Measurements from ENCODE around the gene TAOK1. TPM values are rescaled to one million over a fixed set of nuclear protein-coding genes. Genes with fewer than 3 reads are reported as not detected.

TAOK1 gene
- total and polyA plus RNA-seq, 10 of the 15 experiments (the other 5 are each of a cell fraction or from before 2014, with no cell fraction given): 2.0 to 27.1 (median 11.8) TPM

Small RNA genes lying within 50 kb of the gene (small RNA-seq; reads per million reads assigned to genes)
- not detected for gene RNU4-34P
- gene RNU6-1034P: not detected
- gene RNU6-711P: not detected

Other genes starting within 250 kb of the TAOK1 start
Only the 7 nearest of the 8 such genes appear.
- 42.8 and 43.5 TPM in 2 replicates for gene MYO18A, start 210.0 kb upstream of the TAOK1 start, total RNA-seq (2014; rRNA removed)
- gene MYO18A, start 210.0 kb upstream of the TAOK1 start, total RNA-seq (2014; rRNA removed; fragmentation: Illumina TruSeq; extraction: Trizol): 21.5 and 24.4 TPM in 2 replicates
- 60.9 and 66.0 TPM in 2 replicates for gene MYO18A, start 210.0 kb upstream of the TAOK1 start, total RNA-seq (2021)
- gene MYO18A, start 210.0 kb upstream of the TAOK1 start, polyA plus RNA-seq (2011; rRNA removed): 4.6 and 9.8 TPM in 2 replicates
- gene MYO18A, start 210.0 kb upstream of the TAOK1 start, polyA plus RNA-seq (2014; fragmentation: Illumina TruSeq; extraction: Trizol): 23.0 and 31.3 TPM in 2 replicates
- gene MYO18A, start 210.0 kb upstream of the TAOK1 start, polyA plus RNA-seq (2014; fragmentation: Nextera tagmentation; extraction: Ambion mirVana): 1 to 10 TPM; 2.9 to 3.9 TPM
- 31.2 and 42.9 TPM in 2 replicates for gene MYO18A, start 210.0 kb upstream of the TAOK1 start, polyA plus RNA-seq (2014; rRNA removed)
- gene MYO18A, start 210.0 kb upstream of the TAOK1 start, polyA plus RNA-seq (2016; fragmentation: Nextera tagmentation; extraction: Ambion mirVana): 10 to 100 TPM; 23.2 to 24.6 TPM
- gene CRYBA1, start 143.5 kb upstream of the TAOK1 start, total RNA-seq (2014; rRNA removed): not detected in 2 replicates
- not detected in 2 replicates for gene CRYBA1, start 143.5 kb upstream of the TAOK1 start, total RNA-seq (2014; rRNA removed; fragmentation: Illumina TruSeq; extraction: Trizol)
- gene CRYBA1, start 143.5 kb upstream of the TAOK1 start, total RNA-seq (2021): not detected in 2 replicates
- not detected in 2 replicates for gene CRYBA1, start 143.5 kb upstream of the TAOK1 start, polyA plus RNA-seq (2011; rRNA removed)
- not detected in 2 replicates for gene CRYBA1, start 143.5 kb upstream of the TAOK1 start, polyA plus RNA-seq (2014; fragmentation: Illumina TruSeq; extraction: Trizol)
- gene CRYBA1, start 143.5 kb upstream of the TAOK1 start, polyA plus RNA-seq (2014; fragmentation: Nextera tagmentation; extraction: Ambion mirVana): not detected
- gene CRYBA1, start 143.5 kb upstream of the TAOK1 start, polyA plus RNA-seq (2014; rRNA removed): not detected in 2 replicates
- not detected for gene CRYBA1, start 143.5 kb upstream of the TAOK1 start, polyA plus RNA-seq (2016; fragmentation: Nextera tagmentation; extraction: Ambion mirVana)
- gene NUFIP2, start 96.2 kb upstream of the TAOK1 start, total RNA-seq (2014; rRNA removed): 26.2 and 30.8 TPM in 2 replicates
- gene NUFIP2, start 96.2 kb upstream of the TAOK1 start, total RNA-seq (2014; rRNA removed; fragmentation: Illumina TruSeq; extraction: Trizol): 32.1 and 32.3 TPM in 2 replicates
- 31.1 and 32.7 TPM in 2 replicates for gene NUFIP2, start 96.2 kb upstream of the TAOK1 start, total RNA-seq (2021)
- gene NUFIP2, start 96.2 kb upstream of the TAOK1 start, polyA plus RNA-seq (2011; rRNA removed): 15.6 and 18.3 TPM in 2 replicates
- 25.4 and 31.1 TPM in 2 replicates for gene NUFIP2, start 96.2 kb upstream of the TAOK1 start, polyA plus RNA-seq (2014; fragmentation: Illumina TruSeq; extraction: Trizol)
- 1 to 10 TPM; 4.3 to 5.2 TPM for gene NUFIP2, start 96.2 kb upstream of the TAOK1 start, polyA plus RNA-seq (2014; fragmentation: Nextera tagmentation; extraction: Ambion mirVana)
- 13.3 TPM in 2 replicates for gene NUFIP2, start 96.2 kb upstream of the TAOK1 start, polyA plus RNA-seq (2014; rRNA removed)
- gene NUFIP2, start 96.2 kb upstream of the TAOK1 start, polyA plus RNA-seq (2016; fragmentation: Nextera tagmentation; extraction: Ambion mirVana): 1 to 10 TPM; 3.7 to 5.1 TPM
- 6.5 and 7.5 TPM in 2 replicates for gene ABHD15, start 176.7 kb downstream of the TAOK1 start, total RNA-seq (2014; rRNA removed)
- 5.1 and 5.2 TPM in 2 replicates for gene ABHD15, start 176.7 kb downstream of the TAOK1 start, total RNA-seq (2014; rRNA removed; fragmentation: Illumina TruSeq; extraction: Trizol)
- 9.0 and 9.2 TPM in 2 replicates for gene ABHD15, start 176.7 kb downstream of the TAOK1 start, total RNA-seq (2021)
- gene ABHD15, start 176.7 kb downstream of the TAOK1 start, polyA plus RNA-seq (2011; rRNA removed): 4.1 and 4.7 TPM in 2 replicates
- gene ABHD15, start 176.7 kb downstream of the TAOK1 start, polyA plus RNA-seq (2014; fragmentation: Illumina TruSeq; extraction: Trizol): 5.3 and 5.8 TPM in 2 replicates
- 1 to 10 TPM; 2.1 to 2.6 TPM for gene ABHD15, start 176.7 kb downstream of the TAOK1 start, polyA plus RNA-seq (2014; fragmentation: Nextera tagmentation; extraction: Ambion mirVana)
- gene ABHD15, start 176.7 kb downstream of the TAOK1 start, polyA plus RNA-seq (2014; rRNA removed): 5.9 and 6.1 TPM in 2 replicates
- 1 to 10 TPM; 2.6 to 3.9 TPM for gene ABHD15, start 176.7 kb downstream of the TAOK1 start, polyA plus RNA-seq (2016; fragmentation: Nextera tagmentation; extraction: Ambion mirVana)
- 30.9 and 33.4 TPM in 2 replicates for gene TP53I13, start 178.3 kb downstream of the TAOK1 start, total RNA-seq (2014; rRNA removed)
- gene TP53I13, start 178.3 kb downstream of the TAOK1 start, total RNA-seq (2014; rRNA removed; fragmentation: Illumina TruSeq; extraction: Trizol): 8.6 and 10.4 TPM in 2 replicates
- 38.5 and 40.1 TPM in 2 replicates for gene TP53I13, start 178.3 kb downstream of the TAOK1 start, total RNA-seq (2021)
- 5.5 and 8.8 TPM in 2 replicates for gene TP53I13, start 178.3 kb downstream of the TAOK1 start, polyA plus RNA-seq (2011; rRNA removed)
- 0.97 and 4.5 TPM in 2 replicates for gene TP53I13, start 178.3 kb downstream of the TAOK1 start, polyA plus RNA-seq (2014; fragmentation: Illumina TruSeq; extraction: Trizol)
- gene TP53I13, start 178.3 kb downstream of the TAOK1 start, polyA plus RNA-seq (2014; fragmentation: Nextera tagmentation; extraction: Ambion mirVana): under 1 TPM in 1 of 2 experiments, not detected in 1; 0.31 TPM
- 45.1 and 54.2 TPM in 2 replicates for gene TP53I13, start 178.3 kb downstream of the TAOK1 start, polyA plus RNA-seq (2014; rRNA removed)
- gene TP53I13, start 178.3 kb downstream of the TAOK1 start, polyA plus RNA-seq (2016; fragmentation: Nextera tagmentation; extraction: Ambion mirVana): 10 to 100 TPM; 19.5 to 22.9 TPM
- 24.2 and 30.6 TPM in 2 replicates for gene GIT1, start 199.3 kb downstream of the TAOK1 start, total RNA-seq (2014; rRNA removed)
- gene GIT1, start 199.3 kb downstream of the TAOK1 start, total RNA-seq (2014; rRNA removed; fragmentation: Illumina TruSeq; extraction: Trizol): 15.4 and 16.1 TPM in 2 replicates
- gene GIT1, start 199.3 kb downstream of the TAOK1 start, total RNA-seq (2021): 45.1 and 45.3 TPM in 2 replicates
- gene GIT1, start 199.3 kb downstream of the TAOK1 start, polyA plus RNA-seq (2011; rRNA removed): 11.3 and 25.6 TPM in 2 replicates
- 20.0 and 32.4 TPM in 2 replicates for gene GIT1, start 199.3 kb downstream of the TAOK1 start, polyA plus RNA-seq (2014; fragmentation: Illumina TruSeq; extraction: Trizol)
- under 1 TPM; 0.24 to 0.58 TPM for gene GIT1, start 199.3 kb downstream of the TAOK1 start, polyA plus RNA-seq (2014; fragmentation: Nextera tagmentation; extraction: Ambion mirVana)
- 33.7 and 34.2 TPM in 2 replicates for gene GIT1, start 199.3 kb downstream of the TAOK1 start, polyA plus RNA-seq (2014; rRNA removed)
- 1 to 10 TPM; 4.4 to 4.9 TPM for gene GIT1, start 199.3 kb downstream of the TAOK1 start, polyA plus RNA-seq (2016; fragmentation: Nextera tagmentation; extraction: Ambion mirVana)
- 7.1 and 8.5 TPM in 2 replicates for gene ANKRD13B, start 202.8 kb downstream of the TAOK1 start, total RNA-seq (2014; rRNA removed)
- gene ANKRD13B, start 202.8 kb downstream of the TAOK1 start, total RNA-seq (2014; rRNA removed; fragmentation: Illumina TruSeq; extraction: Trizol): 2.5 and 2.9 TPM in 2 replicates
- 14.0 and 15.0 TPM in 2 replicates for gene ANKRD13B, start 202.8 kb downstream of the TAOK1 start, total RNA-seq (2021)
- 1.3 and 3.0 TPM in 2 replicates for gene ANKRD13B, start 202.8 kb downstream of the TAOK1 start, polyA plus RNA-seq (2011; rRNA removed)
- 1.5 and 4.0 TPM in 2 replicates for gene ANKRD13B, start 202.8 kb downstream of the TAOK1 start, polyA plus RNA-seq (2014; fragmentation: Illumina TruSeq; extraction: Trizol)
- under 1 TPM; 0.18 to 0.53 TPM for gene ANKRD13B, start 202.8 kb downstream of the TAOK1 start, polyA plus RNA-seq (2014; fragmentation: Nextera tagmentation; extraction: Ambion mirVana)
- 14.9 and 15.9 TPM in 2 replicates for gene ANKRD13B, start 202.8 kb downstream of the TAOK1 start, polyA plus RNA-seq (2014; rRNA removed)
- 1 to 10 TPM; 1.6 to 2.1 TPM for gene ANKRD13B, start 202.8 kb downstream of the TAOK1 start, polyA plus RNA-seq (2016; fragmentation: Nextera tagmentation; extraction: Ambion mirVana)

All from GM12878 (cell line).